ES-I3 (cell line): Measurements from ENCODE around the gene NDUFA11.

Experiments
- H3K36me3 ChIP-seq: 2 replicates; pipeline ENCODE4 v1.6.1; 2013; ENCODE audit warnings: mild to moderate bottlenecking, low read length, control low read depth, moderate library complexity; ENCODE audit not compliant: insufficient read depth
- H3K4me1 ChIP-seq: 2 replicates; pipeline ENCODE4 v1.6.1; 2013; ENCODE audit warnings: mild to moderate bottlenecking, control low read depth, low read length; ENCODE audit not compliant: insufficient read depth
- H3K9ac ChIP-seq: 2 replicates; pipeline ENCODE4 v1.6.1; 2013; ENCODE audit warnings: low read depth, mild to moderate bottlenecking, low read length, moderate library complexity
- H3K9me3 ChIP-seq: 2 replicates; pipeline ENCODE4 v1.6.1; 2013; ENCODE audit warnings: mild to moderate bottlenecking, low read length, moderate library complexity; ENCODE audit not compliant: control insufficient read depth, insufficient read depth

NDUFA11 gene

DNA sequence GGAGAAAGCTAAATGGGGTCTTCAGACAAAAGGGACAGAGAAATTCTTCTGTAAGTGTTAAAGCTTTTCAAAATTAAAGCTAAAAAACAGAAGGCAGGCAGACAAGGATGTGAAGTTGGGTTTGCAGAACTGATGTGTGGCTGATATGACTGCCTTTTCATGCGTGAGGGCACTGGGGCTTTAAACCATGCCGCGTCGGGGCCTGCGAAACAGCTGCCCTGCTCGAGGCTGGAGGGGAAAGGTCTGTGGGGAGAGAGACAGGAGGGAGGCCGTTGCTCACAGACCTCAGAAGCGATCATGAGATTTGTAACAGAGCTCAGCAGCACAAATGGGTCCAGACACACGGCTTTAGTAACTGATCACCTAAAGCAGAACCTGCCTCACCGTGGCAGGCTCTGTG is 34.0 kb upstream of the NDUFA11 start:
- Histone ChIP-seq H3K4me1 (no peaks in the 10 kb centered on the region), H3K9ac (no peak overlapping the region), H3K9me3 (no peaks in the 10 kb centered on the region), H3K36me3 (peaks cover 11% of the 10 kb centered on the region; the same call in 1 of the 2 replicates)

- Histone ChIP-seq H3K36me3 (peaks cover 11% of the 10 kb centered on the region; the same call in 1 of the 2 replicates), H3K4me1 (no peaks in the 10 kb centered on the region), H3K9me3 (no peaks in the 10 kb centered on the region), H3K9ac (no peak overlapping the region)
Measured at GRCh38 chr19:5936292-5936592, 32.7 kb upstream of the NDUFA11 start.

GRCh38 chr19:5935473-5936291 is 32.1 kb upstream of the NDUFA11 start:
- H3K36me3 ChIP-seq = peaks cover 14% of the 10 kb centered on the region
- H3K9me3 ChIP-seq = no peaks in the 10 kb centered on the region
- H3K4me1 ChIP-seq = no peaks in the 10 kb centered on the region
- no peak overlapping the region for H3K9ac ChIP-seq

DNA sequence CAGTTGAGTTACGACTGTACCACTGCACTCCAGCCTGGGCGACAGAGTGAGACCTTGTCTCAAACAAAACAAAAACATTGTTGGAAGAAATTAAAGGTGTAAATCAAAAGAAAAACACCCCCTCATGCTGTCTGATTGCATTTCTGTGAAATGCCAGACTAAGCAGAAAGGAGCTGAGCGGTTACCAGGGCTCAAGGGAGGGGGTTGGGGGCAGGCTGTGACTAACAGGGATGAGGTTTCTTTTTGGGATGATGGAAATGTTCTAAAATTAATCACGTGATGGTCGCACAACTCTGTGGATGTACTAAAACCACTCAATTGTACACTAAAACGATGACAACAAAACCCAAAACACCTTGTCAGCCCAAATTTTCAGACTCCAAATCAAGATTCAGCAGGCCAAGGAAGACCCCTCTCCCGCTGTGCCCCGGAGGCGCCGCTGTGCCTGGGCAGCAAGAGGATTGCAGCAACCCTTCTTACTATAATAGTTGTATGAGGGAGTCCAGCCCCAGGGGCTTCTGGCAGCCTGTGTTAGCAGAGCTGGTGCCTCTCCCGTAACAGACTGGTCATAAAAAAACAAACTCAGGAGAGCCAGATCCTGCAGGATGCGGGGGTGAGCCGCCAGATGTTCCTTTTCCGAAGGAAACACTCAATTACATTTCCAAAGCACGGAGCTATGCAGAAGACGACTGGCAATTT is 31.3 kb upstream of the NDUFA11 start:
- H3K4me1 ChIP-seq = no peaks in the 10 kb centered on the region

DNA sequence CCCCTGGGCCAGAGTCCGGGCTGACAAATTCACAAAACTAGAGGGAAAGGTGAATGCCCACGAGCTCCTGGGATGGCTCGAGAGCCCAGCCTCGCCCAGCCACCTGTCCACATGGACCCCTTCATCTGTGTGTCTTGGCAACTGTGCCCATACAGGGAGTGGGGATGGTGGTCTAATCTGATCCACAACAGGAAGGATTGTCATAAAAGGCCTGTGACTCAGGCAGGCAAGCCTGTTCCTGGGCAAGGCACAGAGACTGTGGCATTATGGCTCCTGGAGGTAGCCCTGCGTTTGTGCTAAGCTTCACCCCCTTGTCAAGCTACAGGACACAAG is 30.4 kb upstream of the NDUFA11 start:
- Histone ChIP-seq H3K4me1 (no peaks in the 10 kb centered on the region), H3K9ac (no peak overlapping the region), H3K36me3 (peaks cover 26% of the 10 kb centered on the region), H3K9me3 (no peaks in the 10 kb centered on the region)

More for the DNA sequence above, 31.3 kb upstream of the NDUFA11 start:
- Histone ChIP-seq H3K36me3 (peaks cover 21% of the 10 kb centered on the region), H3K9me3 (no peaks in the 10 kb centered on the region), H3K9ac (no peak overlapping the region)

GRCh38 chr19:5933391-5934068 is 29.9 kb upstream of the NDUFA11 start:
- no peak overlapping the region for H3K9ac ChIP-seq
- peaks cover 30% of the 10 kb centered on the region for H3K36me3 ChIP-seq
- H3K4me1 ChIP-seq = no peaks in the 10 kb centered on the region
- H3K9me3 ChIP-seq = no peaks in the 10 kb centered on the region

GRCh38 chr19:5932609-5933262 is 29.1 kb upstream of the NDUFA11 start:
- peaks cover 38% of the 10 kb centered on the region for H3K36me3 ChIP-seq
- no peaks in the 10 kb centered on the region for H3K4me1 ChIP-seq
- no peaks in the 10 kb centered on the region for H3K9me3 ChIP-seq
- no peak overlapping the region for H3K9ac ChIP-seq

- Histone ChIP-seq H3K9me3 (no peaks in the 10 kb centered on the region), H3K36me3 (peaks cover 37% of the 10 kb centered on the region), H3K4me1 (no peaks in the 10 kb centered on the region)
Measured at GRCh38 chr19:5932146-5932545, 28.6 kb upstream of the NDUFA11 start.

GRCh38 chr19:5931251-5931650 is 27.7 kb upstream of the NDUFA11 start:
- Histone ChIP-seq H3K9me3 (no peaks in the 10 kb centered on the region), H3K9ac (no peak overlapping the region), H3K4me1 (no peaks in the 10 kb centered on the region), H3K36me3 (peaks cover 39% of the 10 kb centered on the region)

More at GRCh38 chr19:5932146-5932545, 28.6 kb upstream of the NDUFA11 start:
- H3K9ac ChIP-seq = no peak overlapping the region

DNA sequence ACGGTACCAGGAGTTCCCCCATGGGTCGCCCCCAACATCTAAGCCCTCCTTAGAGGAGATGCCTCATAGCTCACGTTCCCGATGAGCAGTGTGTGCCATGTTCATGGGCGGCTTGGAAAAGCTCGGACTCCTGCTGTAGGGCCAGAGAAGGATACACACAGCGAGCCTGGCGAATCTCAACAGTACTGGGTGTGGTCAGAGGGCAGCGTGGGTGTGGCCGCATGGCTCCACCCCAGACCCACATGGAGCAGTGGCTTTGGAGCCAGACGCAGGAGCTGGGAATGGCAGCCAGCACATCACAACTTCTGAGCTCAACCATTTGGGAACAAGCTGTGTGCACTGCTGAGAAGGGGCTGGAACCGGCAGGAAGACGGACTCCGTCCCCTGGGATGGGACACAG is 26.0 kb upstream of the NDUFA11 start:
- no peak overlapping the region for H3K9ac ChIP-seq
- no peaks in the 10 kb centered on the region for H3K4me1 ChIP-seq
- H3K9me3 ChIP-seq = no peaks in the 10 kb centered on the region
- H3K36me3 ChIP-seq = peaks cover 50% of the 10 kb centered on the region

DNA sequence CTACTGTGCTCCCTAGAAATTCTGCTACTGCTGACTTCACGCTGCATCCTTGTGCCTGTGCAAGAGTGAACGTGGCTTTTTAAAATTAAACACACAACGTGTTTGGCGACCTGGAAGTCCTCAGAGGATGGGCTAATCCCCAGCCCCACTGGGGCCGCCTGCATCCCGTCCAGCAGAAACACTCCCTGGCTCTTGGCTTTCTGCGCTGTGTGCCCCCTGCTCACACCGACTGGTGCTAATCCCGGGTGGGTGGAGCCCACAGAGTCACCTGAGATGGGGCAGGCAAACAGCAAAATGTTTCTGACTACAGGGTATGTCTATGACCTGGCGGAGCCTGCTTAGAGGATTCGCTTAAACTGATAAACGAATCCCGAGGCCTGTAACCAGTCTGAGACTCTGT is 25.6 kb upstream of the NDUFA11 start:
- Histone ChIP-seq H3K36me3 (peaks cover 54% of the 10 kb centered on the region), H3K9me3 (no peaks in the 10 kb centered on the region), H3K9ac (no peak overlapping the region), H3K4me1 (no peaks in the 10 kb centered on the region)

- no peaks in the 10 kb centered on the region for H3K9me3 ChIP-seq
- no peak overlapping the region for H3K9ac ChIP-seq
- peaks cover 57% of the 10 kb centered on the region for H3K36me3 ChIP-seq
- H3K4me1 ChIP-seq = no peaks in the 10 kb centered on the region
Measured at GRCh38 chr19:5927441-5927821, 23.8 kb upstream of the NDUFA11 start.

GRCh38 chr19:5926641-5927440 is 23.3 kb upstream of the NDUFA11 start:
- Histone ChIP-seq H3K36me3 (peaks cover 59% of the 10 kb centered on the region), H3K9me3 (no peaks in the 10 kb centered on the region), H3K9ac (no peak overlapping the region), H3K4me1 (no peaks in the 10 kb centered on the region)
